GM12872 (cell line): ENCODE data around the gene PPP2R5D.

ENCODE experiments used
- TF ChIP-seq, protein P1 (sequence below): IDR thresholded peaks from 3 replicates; pipeline ENCODE4 v1.5.1; 2011; ENCODE audit warnings: low read depth, mild to moderate bottlenecking, low read length, moderate library complexity; ENCODE audit not compliant: insufficient read depth

Gene PPP2R5D

DNA sequence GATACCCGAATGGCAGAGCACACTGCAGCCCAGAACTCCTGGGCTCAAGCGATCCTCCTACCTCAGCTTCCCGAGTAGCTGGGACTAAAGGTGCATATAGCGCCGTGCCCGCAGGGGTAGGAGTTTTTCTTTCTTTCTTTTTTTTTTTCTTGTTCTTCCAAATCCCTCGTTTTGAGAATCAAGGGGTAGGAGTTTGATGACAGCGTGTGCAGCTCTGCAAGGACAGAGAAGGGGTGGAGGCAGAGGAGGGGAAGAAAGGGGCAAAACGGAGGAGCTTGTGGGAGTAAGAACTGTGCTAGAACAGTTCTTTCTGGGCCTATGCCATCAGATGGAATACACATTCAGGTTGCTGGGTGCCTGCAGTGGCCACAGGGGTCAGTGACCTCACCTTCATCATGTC is 52.3 kb downstream of the PPP2R5D start:
- TF ChIP-seq, protein P1, sequence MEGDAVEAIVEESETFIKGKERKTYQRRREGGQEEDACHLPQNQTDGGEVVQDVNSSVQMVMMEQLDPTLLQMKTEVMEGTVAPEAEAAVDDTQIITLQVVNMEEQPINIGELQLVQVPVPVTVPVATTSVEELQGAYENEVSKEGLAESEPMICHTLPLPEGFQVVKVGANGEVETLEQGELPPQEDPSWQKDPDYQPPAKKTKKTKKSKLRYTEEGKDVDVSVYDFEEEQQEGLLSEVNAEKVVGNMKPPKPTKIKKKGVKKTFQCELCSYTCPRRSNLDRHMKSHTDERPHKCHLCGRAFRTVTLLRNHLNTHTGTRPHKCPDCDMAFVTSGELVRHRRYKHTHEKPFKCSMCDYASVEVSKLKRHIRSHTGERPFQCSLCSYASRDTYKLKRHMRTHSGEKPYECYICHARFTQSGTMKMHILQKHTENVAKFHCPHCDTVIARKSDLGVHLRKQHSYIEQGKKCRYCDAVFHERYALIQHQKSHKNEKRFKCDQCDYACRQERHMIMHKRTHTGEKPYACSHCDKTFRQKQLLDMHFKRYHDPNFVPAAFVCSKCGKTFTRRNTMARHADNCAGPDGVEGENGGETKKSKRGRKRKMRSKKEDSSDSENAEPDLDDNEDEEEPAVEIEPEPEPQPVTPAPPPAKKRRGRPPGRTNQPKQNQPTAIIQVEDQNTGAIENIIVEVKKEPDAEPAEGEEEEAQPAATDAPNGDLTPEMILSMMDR = no peak

DNA sequence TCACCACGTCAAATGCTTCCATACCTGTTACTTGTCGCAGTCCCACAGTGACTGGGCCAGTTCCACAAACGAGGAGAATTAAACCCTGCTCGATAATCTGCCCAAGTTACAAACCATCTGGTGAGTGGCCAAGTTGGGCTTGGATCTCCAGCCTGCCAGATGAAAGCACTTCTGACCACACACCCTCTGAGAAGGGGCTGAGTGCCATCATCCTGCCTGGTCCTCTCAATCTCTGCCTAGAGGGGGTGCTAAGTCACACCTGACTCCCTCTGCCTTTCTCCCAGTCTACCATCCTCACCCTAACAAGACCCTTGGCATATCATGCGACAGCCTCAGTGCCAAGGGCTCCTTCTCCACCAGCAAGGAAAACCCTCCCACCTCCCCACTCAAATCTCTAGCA is 52.8 kb downstream of the PPP2R5D start:
- TF ChIP-seq, protein P1 = no peak

DNA sequence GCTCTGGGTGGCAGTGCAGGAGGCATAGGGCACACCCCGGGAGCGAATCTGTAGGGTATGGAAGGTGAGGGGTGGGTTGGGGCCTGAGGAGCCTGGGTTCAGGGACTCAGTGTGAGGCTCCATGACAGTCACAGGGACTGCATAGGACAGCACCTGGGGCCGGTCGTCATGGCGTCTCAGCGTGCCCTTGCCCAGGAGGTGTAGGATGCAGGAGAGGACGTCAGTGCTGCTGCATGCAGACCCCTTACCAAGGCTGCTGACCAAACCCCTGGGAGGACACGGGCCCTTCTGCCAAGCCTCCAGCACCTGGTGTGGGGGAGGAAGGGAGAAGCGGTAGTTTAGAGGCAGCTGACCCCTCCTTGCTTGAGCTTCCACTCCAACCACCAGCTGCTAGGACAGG is 53.3 kb downstream of the PPP2R5D start:
- TF ChIP-seq, protein P1 = no peak

DNA sequence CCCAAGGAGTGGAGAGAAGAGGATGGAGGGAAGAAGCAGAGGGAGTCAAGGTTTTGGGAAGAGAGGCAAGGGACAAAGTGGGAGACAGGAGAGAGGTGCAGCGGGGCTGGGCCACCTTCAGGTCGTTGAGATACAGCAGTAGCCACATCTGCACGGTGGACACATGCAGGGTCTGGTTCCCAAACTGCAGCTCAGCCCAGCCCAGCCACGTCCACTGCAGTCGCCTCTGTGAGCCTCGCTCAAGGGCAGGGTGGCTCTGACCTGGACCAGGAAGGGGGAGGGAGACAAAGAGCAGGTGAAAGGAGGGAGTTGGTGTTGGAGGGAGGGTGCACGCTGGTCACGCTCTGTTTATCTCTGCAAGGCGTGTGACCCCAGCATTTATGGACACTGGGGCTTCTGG is 54.4 kb downstream of the PPP2R5D start:
- TF ChIP-seq, protein P1 = no peak

DNA sequence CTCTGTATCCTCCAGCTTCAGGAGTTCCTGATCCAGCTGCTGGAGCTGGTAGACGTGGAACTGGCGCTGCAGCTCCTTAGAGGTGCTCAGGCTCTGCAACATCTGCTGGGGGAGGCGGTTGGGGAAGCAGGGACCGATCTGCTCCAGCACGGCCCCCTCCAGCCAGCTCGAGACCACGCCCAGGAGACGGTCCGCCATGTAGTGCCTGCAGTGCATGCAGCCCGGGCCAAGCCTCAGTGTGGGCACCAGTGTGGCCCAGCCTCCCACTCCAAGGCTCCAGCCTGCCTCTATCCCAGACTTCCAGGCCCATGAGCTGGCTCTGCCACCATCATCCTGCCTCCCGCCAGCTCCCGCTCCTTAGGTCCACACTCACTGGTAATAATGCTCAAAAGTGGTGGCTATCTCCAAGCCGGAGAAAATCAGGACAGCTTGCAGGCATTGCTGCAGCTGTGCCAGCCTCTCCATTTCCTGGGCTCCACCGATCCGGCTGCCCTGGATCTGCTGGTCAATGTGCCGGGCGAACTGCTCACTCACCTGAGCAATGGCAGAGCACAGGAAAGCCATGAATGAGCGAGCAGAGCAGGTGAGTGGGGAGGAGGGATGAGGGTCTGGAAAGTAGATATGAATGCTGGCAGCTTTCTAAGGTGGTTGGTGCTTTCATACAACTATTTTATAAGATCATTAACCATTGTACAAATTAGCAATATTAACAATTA is 56.3 kb downstream of the PPP2R5D start:
- TF ChIP-seq, protein P1 = no peak

DNA sequence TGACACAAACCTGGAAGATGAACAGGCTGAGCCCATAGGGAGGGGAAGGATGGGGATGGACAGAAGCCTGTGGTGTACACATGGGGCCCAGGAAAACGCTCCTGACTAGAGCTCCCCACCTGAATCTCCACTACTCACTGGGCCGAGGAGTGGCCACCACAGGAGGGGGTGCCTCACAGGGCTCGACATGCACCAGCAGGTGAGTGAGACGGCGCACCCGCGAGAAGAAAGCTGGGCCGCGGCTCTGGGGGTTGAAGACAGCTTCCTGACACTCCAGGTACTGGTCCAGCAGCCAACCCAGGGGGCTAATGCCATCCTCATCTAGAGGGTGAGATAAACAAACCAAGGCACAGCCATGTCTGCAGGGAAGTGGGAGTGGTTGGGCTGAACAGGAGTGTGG is 58.9 kb downstream of the PPP2R5D start:
- TF ChIP-seq, protein P1 = no peak

DNA sequence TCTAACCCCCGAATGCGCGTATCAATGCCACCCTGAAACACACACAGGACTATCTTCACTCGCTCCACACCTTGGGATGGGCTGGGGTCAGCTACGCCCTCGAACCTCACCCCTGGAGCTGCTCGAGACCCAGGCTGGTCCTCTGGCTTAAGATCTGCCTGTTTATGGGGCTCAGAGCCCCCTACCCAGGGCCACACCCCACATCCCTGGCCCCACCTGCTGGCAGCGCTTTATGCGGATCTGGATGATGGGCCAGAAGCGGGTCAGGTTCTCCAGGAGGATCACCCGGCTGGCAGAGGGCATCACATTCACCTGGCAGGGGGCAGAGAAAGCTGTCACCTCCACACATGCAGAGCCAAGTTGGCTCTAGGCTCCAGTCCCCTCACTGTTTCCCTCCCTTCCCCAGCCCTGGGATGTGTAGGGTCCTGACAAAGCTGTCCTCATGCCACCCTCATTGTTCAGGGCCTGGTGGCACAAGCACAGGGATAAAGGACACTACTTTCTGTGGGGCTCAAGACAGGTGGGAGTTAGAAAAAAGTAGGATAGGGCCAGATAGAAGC is 61.1 kb downstream of the PPP2R5D start:
- TF ChIP-seq, protein P1 = no peak
